Left lobe of liver (tissue), 2 donors: ENCODE data around the gene OPRL1. TPM values are rescaled to one million over a fixed set of nuclear protein-coding genes. Genes with fewer than 3 reads are reported as not detected.

Experiments used
- ATAC-seq: fragments of 200-7000 bp; cut with Tn5 transposase; one replicate; pipeline ENCODE4 v1.9.1; 2020; ENCODE audit warnings: mild to moderate bottlenecking, moderate library complexity
- DNase-seq: peaks from one replicate; pipeline ENCODE4 v3.0.0-alpha.2; 2020; ENCODE audit warnings: low spot score
- total RNA-seq: library from RNA; stranded (reverse); gene quantifications from one replicate; pipeline ENCODE4 v1.2.1, GENCODE V29; 2021
- donor health status: DM: no; HTN: no; CAD: no; lungs with moderate emphysema.
- donor health status: DM: no; HTN: yes; CAD: no.

OPRL1 gene
- total RNA-seq, 1 donor from 2014 or later: 0.15 TPM

- no peak for ATAC-seq
- no peak for DNase-seq
Measured at GRCh38 chr20:64070244-64070993, 9.5 kb upstream of the OPRL1 start.

DNA sequence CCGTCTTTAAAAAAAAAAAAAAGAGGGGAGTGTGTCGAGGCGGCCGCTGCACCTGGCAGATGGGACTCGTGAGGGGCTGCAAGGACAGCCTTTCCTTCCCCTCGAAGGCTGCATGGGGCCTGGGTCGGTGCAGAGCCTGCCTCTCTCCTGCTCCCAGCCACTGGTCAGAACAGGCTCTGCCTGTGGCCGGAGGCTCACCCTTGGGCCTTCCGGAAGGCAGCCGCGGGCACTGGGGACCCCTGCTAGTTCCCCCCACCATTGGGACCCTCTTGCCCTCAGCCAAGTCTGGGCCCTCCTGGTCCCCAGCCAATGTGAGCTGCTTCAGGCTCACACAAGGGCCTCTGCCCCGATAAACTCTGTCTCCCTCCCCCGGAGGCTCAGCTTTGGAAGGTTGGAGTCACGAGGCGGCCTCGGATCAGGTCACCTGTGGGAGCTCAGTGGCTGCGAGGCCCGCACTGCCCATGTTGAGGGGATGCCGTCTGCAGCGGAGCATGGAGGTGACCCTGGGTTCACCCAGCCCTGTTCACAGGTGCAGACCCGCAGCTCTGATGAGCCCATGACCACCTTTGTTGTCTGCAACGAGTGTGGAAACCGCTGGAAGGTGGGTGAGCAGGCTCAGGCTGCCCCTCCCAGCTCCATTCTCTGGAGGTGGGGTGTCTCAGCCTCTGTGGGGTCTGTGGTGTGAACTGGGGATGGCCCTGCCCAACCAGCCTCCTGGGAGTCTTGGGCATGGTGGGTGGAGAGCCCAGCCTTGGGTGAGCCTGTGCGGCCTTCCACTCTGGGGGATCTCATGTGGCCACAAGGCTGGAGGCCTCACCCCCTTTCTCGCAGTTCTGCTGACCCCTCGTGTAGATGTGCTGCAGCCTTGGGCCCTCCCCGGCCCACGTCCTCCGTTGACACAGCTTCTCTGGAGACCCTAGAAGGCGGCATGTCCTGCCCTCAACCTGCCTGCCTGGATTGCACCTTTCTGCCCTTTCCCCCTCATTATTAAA lies 8.2 kb upstream of the OPRL1 start:
- no peak for ATAC-seq
- no peak for DNase-seq

DNA sequence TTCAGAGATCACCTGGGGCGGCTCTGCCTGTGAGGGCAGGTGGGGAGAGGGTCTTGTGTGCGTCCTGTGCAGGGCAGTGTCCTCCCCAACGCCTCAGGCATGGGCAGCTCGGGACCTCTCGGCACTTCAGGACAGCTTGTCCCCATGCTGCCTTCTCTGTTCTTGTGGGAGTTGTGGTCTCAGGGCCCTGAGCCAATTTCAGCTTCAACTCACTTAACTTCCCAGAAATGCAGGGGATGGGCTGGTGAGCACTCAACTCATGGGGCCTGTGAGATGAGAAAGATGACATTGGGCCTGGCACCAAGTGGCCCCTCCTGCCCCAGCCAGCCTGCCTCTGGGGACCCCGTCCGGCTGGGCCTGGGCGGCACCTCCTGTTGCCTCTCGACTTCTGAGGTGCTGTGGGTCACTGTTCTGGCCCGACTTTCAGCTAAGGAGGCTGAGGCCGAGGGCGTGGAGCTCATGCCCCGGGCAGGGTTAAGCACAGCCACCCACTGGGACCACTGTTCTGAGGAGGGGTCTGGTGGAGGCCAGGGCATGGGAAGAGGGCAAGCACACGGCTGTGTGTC lies 7.3 kb upstream of the OPRL1 start:
- DNase-seq (no peak), ATAC-seq (no peak)

- DNase-seq (no peak), ATAC-seq (no peak)
Measured at GRCh38 chr20:64073476-64074183, 6.3 kb upstream of the OPRL1 start.

DNA sequence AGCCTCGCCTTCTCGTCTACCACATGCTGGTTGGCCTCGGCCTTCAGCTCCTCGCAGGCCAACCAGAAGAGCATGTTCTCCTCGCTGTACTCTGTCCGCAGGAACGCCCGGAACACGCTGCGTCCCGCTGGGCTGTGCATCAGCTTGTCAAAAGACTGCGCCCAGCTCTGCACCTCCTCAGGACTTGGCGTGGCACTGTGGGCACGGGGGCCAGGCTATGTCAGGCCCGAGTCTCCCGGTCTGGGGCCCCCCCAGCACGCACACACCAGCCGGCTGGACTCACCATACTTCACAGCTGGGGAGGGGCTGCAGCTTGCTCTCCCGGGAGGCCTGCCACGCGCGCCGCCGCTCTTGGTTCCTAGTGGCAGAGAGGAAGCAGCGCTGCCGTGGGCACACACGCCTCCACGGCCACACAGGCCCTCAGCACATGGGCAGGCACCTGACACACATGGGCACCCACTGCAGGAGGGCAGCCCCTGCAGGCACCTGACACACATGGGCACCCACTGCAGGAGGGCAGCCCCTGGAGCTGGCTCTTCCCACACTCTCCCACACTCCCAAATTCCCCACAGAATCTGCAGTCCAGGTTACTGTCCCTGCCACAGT lies 5.6 kb upstream of the OPRL1 start:
- DNase-seq (no peak), ATAC-seq (no peak)

- DNase-seq: no peak
- ATAC-seq: peak; percentile 5
Measured at GRCh38 chr20:64074963-64075362, 4.9 kb upstream of the OPRL1 start.

DNA sequence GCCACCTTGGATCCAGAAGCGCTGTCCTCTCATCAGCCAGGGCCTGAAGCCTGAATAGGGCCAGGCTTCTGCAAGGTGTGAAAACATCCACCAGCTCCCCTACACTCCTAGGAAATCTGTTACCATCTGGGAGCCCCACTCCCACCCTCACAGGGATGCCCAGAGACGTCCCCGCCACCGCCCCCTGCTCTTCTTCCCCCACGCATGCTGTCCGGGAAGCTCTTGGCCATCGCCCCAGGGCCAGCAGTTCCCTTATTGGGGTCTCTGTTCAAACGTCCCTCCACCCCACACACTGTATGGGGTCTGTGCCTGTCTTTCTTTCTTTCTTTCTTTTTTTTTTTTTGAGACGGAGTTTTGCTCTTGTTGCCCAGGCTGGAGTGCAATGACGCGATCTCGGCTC lies 4.3 kb upstream of the OPRL1 start:
- ATAC-seq: no peak
- no peak for DNase-seq

DNA sequence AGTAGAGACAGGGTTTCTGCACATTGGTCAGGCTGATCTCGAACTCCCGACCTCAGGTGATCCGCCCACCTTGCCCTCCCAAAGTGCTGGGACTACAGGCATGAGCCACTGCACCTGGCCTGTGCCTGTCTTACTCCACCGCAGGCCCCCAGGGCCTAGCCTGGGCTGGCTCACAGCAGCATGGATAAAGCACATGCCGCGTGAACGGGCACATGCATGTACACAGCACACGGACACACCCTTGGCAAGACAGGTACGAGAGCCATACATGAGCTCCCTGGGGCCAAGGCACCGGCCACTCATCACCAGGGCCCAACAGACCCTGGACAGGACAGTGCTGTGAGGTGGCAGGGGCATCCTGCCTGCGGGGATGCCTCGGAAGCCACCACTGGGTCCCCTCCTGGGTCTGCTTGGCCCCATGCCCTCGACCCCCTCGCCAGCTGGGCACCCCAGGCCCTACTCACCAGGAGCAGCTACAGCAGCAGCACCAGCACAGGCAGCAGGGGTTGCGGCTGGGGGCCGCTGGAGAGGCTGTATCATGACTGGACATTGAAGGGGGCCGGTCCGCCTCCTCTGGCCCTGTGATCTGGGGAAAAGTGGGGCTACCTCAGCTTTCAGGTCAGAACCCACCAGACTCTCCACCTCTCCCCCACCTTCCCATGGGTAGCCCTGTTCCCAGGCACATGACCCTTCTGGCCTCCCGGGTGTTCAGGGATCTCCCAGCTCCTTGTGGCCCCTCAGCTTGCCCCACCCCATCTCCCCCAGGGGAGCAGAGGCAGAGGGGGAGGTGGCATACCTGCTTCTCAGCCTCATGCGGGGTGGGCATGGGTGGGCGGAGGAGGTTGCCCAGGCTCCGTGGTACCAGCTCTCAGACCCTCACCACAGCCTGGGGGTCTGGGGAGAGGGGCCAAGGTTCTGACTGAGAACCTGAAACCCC lies 3.6 kb upstream of the OPRL1 start:
- ATAC-seq (no peak), DNase-seq (no peak)

- no peak for DNase-seq
- ATAC-seq: no peak
Measured at GRCh38 chr20:64077094-64077493, 2.8 kb upstream of the OPRL1 start.

DNA sequence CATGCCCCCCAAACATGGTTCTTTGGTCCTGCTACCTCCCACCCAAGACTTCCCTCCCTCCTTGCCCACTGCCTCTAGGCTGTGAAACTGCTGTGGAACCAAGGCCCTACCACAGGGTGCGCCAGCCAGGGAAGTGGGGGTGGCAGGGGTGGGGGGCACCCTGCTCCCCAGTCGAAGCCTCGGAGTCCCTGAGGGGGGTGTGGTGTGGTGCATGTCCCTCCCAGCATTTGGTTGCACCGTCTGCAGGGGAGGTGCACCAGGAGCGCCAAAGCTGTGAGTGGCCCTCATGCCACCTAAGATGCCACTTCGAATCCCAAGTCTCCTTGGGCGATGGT lies 2.4 kb upstream of the OPRL1 start:
- ATAC-seq (no peak), DNase-seq (no peak)

- ATAC-seq (no peak), DNase-seq (no peak)
Measured at GRCh38 chr20:64077876-64078551, 1.9 kb upstream of the OPRL1 start.

GRCh38 chr20:64078934-64079272 lies 979 bp upstream of the OPRL1 start:
- DNase-seq (no peak), ATAC-seq (no peak)

GRCh38 chr20:64079273-64080012 lies 439 bp upstream of the OPRL1 start, which contains the start of gene RGS19:
RGS19 (minus strand) TSS chr20:64079518; CDS start chr20:64076886, 2,632 bp downstream.
- DNase-seq (peak; percentile 72), ATAC-seq (peak; percentile 66)

GRCh38 chr20:64080813-64081623 lies 1.1 kb downstream of the OPRL1 start:
- ATAC-seq (no peak), DNase-seq (no peak)

DNA sequence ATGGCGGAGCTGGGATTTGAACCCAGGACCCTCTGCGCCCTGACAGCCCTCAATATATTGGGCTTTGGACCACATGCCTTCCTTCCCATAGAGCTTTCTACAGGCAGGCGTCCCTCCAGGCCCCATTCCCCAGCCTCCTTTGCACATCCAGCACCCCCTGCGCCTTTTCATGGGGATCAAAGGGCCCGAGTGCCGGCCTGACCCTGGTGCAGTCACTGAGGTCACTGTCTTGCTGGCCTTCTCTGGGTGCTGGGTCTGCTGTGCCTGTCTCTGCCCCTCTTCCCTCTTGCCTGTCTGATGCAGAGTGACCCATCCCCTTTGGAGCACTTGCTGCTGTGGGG lies 1.7 kb downstream of the OPRL1 start:
- DNase-seq: no peak
- no peak for ATAC-seq

DNA sequence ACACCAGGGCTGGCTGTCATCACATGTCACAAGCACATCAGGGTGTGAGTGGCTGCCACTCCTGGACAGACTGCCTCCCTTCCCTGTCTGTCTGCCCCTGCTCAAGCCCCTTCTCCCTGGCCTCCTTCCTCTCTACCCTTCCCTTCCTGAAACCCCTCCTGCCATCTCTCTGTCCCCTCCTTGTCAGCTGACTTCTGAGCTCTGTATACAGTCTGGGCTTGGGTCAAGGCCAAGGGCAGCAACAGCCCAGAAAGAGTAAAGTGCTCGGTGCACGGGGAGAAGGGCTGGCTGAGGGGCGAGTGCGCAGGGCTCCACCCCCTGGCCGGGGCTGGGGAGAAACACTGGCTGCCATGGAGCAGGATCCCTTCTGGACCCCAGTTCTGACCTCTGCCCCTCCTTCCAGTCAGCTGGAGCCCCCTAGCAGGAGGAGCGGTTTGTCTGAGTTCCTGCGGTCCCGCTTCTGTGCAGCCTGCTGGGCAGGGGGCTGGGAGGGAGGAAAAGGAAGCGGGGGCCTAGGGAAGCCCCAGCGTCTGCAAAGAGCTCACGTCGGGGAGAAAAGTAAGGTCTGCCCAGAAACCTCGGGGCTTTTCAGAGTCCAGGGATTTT lies 2.3 kb downstream of the OPRL1 start:
- ATAC-seq: no peak
- no peak for DNase-seq

GRCh38 chr20:64082820-64083377 lies 3.0 kb downstream of the OPRL1 start:
- no peak for DNase-seq
- no peak for ATAC-seq
